GM23338 (cell line): ENCODE results near the gene MAP1LC3B. TPM values are rescaled to one million over a fixed set of nuclear protein-coding genes. Genes with fewer than 3 reads are reported as not detected.

Experiments
- ATAC-seq: fragments of 200-7000 bp; cut with Tn5 transposase; 3 replicates; pipeline ENCODE4 v1.9.1; 2020
- DNase-seq: peaks from one replicate; pipeline ENCODE4 v3.0.0-alpha.2; 2015; ENCODE audit warnings: low spot score
- H2AFZ ChIP-seq: fragments of 200-600 bp; sonication (generic); 2 replicates; pipeline ENCODE4 v1.8.0; 2016; ENCODE audit warnings: antibody characterized with exemption, mild to moderate bottlenecking, moderate library complexity
- H3F3A ChIP-seq: fragments of 200-600 bp; sonication (generic); replicated peaks from 2 replicates; pipeline ENCODE4 v1.8.0; 2017; ENCODE audit warnings: antibody characterized with exemption, mixed run types, low read depth
- H3K27ac ChIP-seq: fragments of 200-600 bp; sonication (generic); 2 replicates; pipeline ENCODE4 v1.6.1; 2016; ENCODE audit warnings: low read depth
- H3K27me3 ChIP-seq: fragments of 200-600 bp; sonication (generic); 2 replicates; pipeline ENCODE4 v1.8.0; 2016; ENCODE audit warnings: mild to moderate bottlenecking, mixed run types, moderate library complexity; ENCODE audit not compliant: insufficient read depth
- H3K36me3 ChIP-seq: fragments of 200-600 bp; sonication (generic); 2 replicates; pipeline ENCODE4 v1.8.0; 2016; ENCODE audit warnings: mild to moderate bottlenecking; ENCODE audit not compliant: insufficient read depth
- H3K4me1 ChIP-seq: fragments of 200-600 bp; sonication (generic); 2 replicates; pipeline ENCODE4 v1.8.0; 2016; ENCODE audit warnings: mild to moderate bottlenecking, moderate library complexity; ENCODE audit not compliant: insufficient read depth
- H3K4me2 ChIP-seq: fragments of 200-600 bp; sonication (generic); 2 replicates; pipeline ENCODE4 v1.7.1; 2017; ENCODE audit warnings: mixed run types
- H3K4me3 ChIP-seq: fragments of 200-600 bp; sonication (generic); 2 replicates; pipeline ENCODE4 v1.6.1; 2016; ENCODE audit warnings: mixed run types
- H3K79me2 ChIP-seq: fragments of 200-600 bp; sonication (generic); replicated peaks from 2 replicates; pipeline ENCODE4 v1.8.0; 2017; ENCODE audit warnings: mild to moderate bottlenecking; ENCODE audit not compliant: insufficient read depth
- H3K9me2 ChIP-seq: fragments of 200-600 bp; sonication (generic); 2 replicates; pipeline ENCODE4 v1.8.0; 2017; ENCODE audit not compliant: insufficient read depth
- H4K20me1 ChIP-seq: fragments of 200-600 bp; sonication (generic); replicated peaks from 2 replicates; pipeline ENCODE4 v1.8.0; 2017; ENCODE audit warnings: mild to moderate bottlenecking; ENCODE audit not compliant: insufficient read depth
- H3K27ac Mint-ChIP-seq: 2 replicates; pipeline ENCODE4 v1.8.0; 2020; ENCODE audit warnings: inconsistent platforms, mild to moderate bottlenecking, moderate library complexity, mixed read lengths
- H3K27me3 Mint-ChIP-seq: 3 replicates; pipeline ENCODE4 v1.8.0; 2022; ENCODE audit warnings: low read depth, mild to moderate bottlenecking, moderate library complexity, mixed read lengths, inconsistent platforms; ENCODE audit not compliant: insufficient read depth, poor library complexity
- H3K36me3 Mint-ChIP-seq: 3 replicates; pipeline ENCODE4 v1.8.0; 2021; ENCODE audit warnings: low read depth, mild to moderate bottlenecking, inconsistent platforms, moderate library complexity, mixed read lengths
- H3K4me1 Mint-ChIP-seq: 3 replicates; pipeline ENCODE4 v1.8.0; 2020; ENCODE audit warnings: mild to moderate bottlenecking, inconsistent platforms, mixed read lengths
- H3K4me3 Mint-ChIP-seq: 3 replicates; pipeline ENCODE4 v1.8.0; 2021; ENCODE audit warnings: moderate library complexity, mild to moderate bottlenecking, inconsistent platforms, mixed read lengths
- H3K9me3 Mint-ChIP-seq: 3 replicates; pipeline ENCODE4 v1.8.0; 2020; ENCODE audit warnings: moderate library complexity, mild to moderate bottlenecking, inconsistent platforms, mixed read lengths
- NANOG ChIP-seq: IDR thresholded peaks from 2 replicates; pipeline ENCODE4 v1.6.1; 2016; ENCODE audit warnings: antibody characterized with exemption, borderline replicate concordance
- POLR2AphosphoS5 ChIP-seq: IDR thresholded peaks from 2 replicates; pipeline ENCODE4 v1.6.1; 2016; ENCODE audit warnings: antibody characterized with exemption, low read depth
- ZNF331 ChIP-seq: fragments of 250-450 bp; sonication (Bioruptor Pico); IDR thresholded peaks from 2 replicates; pipeline ENCODE4 v1.5.0; 2020; ENCODE audit warnings: low read depth, mild to moderate bottlenecking, moderate library complexity
- polyA plus RNA-seq: library from polyadenylated mRNA; unstranded; fragments of >200 nt; fragmentation: Nextera tagmentation; extraction: Ambion mirVana; gene quantifications from 2 replicates; pipeline ENCODE4 v1.2.1, GENCODE V29; 2016
- total RNA-seq: library from RNA; depleted of rRNA; stranded (reverse); fragments of >200 nt; shearing (Covaris generic); gene quantifications from 2 replicates; pipeline ENCODE4 v1.2.3, GENCODE V29; 2014
- TF ChIP-seq, protein P1 (sequence below): IDR thresholded peaks from 2 replicates; pipeline ENCODE4 v1.6.1; 2016; ENCODE audit warnings: antibody characterized with exemption
- TF ChIP-seq, protein P2 (sequence below): IDR thresholded peaks from one replicate; pipeline ENCODE4 v1.6.1; 2018; ENCODE audit warnings: antibody characterized with exemption; ENCODE audit not compliant: unreplicated experiment
- TF ChIP-seq, protein P3 (sequence below), 2 experiments: fragments of 200-600 bp in 1 of 2; sonication (generic) in 1 of 2; conservative IDR thresholded peaks; 2 replicates each; pipeline versions ENCODE4 v1.5.1 to v1.6.1; 2016 to 2017; ENCODE audit warnings: antibody characterized with exemption in 2 of 2, low read depth in 2 of 2, mild to moderate bottlenecking in 2 of 2, moderate library complexity in 1 of 2
- TF ChIP-seq, protein P4 (sequence below): fragments of 250-450 bp; sonication (Bioruptor Pico); IDR thresholded peaks from 2 replicates; pipeline ENCODE4 v1.5.0; 2020; ENCODE audit warnings: mild to moderate bottlenecking, moderate library complexity

The MAP1LC3B gene
- total and polyA plus RNA-seq, 2 experiments from 2014 or later: 35.9 to 80.2 TPM

DNA sequence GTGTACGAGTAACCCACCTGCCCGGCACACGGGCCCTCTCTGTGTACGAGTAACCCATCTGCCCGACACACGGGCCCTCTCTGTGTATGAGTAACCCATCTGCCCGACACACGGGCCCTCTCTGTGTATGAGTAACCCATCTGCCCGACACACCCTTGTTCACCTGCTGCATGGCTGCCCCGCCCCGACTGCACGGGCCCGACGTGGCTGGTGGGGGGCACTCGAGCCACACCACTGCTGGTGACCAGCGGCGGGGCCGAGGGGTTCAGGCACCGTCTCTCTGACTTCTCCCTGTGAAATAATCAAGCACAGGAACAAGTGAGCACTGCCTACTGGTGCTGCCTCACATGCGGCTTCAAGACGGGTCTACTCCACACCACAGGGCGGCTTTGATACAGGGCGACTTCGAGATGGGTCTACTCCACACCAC, 22.1 kb downstream of the MAP1LC3B start:
- H3K36me3 ChIP-seq: no peaks in the 10 kb centered on the region
- no peak overlapping the region for H3K4me2 ChIP-seq
- no peaks in the 10 kb centered on the region for H3K79me2 ChIP-seq
- H3K36me3 Mint-ChIP-seq: peaks cover 57% of the 10 kb centered on the region
- TF ChIP-seq, protein P1, sequence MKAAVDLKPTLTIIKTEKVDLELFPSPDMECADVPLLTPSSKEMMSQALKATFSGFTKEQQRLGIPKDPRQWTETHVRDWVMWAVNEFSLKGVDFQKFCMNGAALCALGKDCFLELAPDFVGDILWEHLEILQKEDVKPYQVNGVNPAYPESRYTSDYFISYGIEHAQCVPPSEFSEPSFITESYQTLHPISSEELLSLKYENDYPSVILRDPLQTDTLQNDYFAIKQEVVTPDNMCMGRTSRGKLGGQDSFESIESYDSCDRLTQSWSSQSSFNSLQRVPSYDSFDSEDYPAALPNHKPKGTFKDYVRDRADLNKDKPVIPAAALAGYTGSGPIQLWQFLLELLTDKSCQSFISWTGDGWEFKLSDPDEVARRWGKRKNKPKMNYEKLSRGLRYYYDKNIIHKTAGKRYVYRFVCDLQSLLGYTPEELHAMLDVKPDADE: no peak
- TF ChIP-seq NANOG: no peak
- no peaks in the 10 kb centered on the region for H3F3A ChIP-seq
- no peaks in the 10 kb centered on the region for H3K4me1 ChIP-seq
- H3K4me3 Mint-ChIP-seq: no peak overlapping the region
- no peaks in the 10 kb centered on the region for H3K27me3 ChIP-seq
- ATAC-seq: no peak
- H3K27ac ChIP-seq: no peak overlapping the region
- no peak overlapping the region for H3K27ac Mint-ChIP-seq
- peaks cover 3% of the 10 kb centered on the region; the same call in 1 of the 2 replicates for H4K20me1 ChIP-seq
- no peak overlapping the region for H2AFZ ChIP-seq
- peaks cover 12% of the 10 kb centered on the region for H3K27me3 Mint-ChIP-seq
- H3K4me3 ChIP-seq: no peak overlapping the region
- no peaks in the 10 kb centered on the region for H3K9me3 Mint-ChIP-seq
- DNase-seq: no peak
- no peaks in the 10 kb centered on the region; the same call in 2 of the 3 replicates for H3K4me1 Mint-ChIP-seq
- no peaks in the 10 kb centered on the region for H3K9me2 ChIP-seq

DNA sequence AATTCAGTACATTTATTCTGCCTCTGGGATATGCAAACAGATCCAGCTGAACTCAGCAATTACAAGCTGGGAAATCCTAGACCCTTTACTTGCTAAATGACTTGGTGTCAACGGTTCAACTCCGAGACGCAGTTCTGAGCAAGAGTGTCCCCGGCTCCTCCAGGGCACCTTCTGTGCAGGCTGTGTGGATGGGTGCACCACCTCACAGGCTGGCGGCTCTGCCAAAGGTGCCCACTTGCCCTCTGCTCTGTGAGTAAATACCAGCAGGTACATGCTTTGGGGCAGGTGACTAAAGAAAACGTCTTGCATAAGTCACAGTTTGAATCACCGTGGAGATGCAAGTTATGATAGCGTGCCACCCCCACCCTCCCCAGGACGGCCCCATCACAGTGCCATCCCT, 23.3 kb downstream of the MAP1LC3B start:
- peaks cover 13% of the 10 kb centered on the region for H3K27me3 Mint-ChIP-seq
- Histone ChIP-seq H3K9me2 (no peaks in the 10 kb centered on the region), H4K20me1 (peaks cover 6% of the 10 kb centered on the region; the same call in 1 of the 2 replicates), H3K27ac (no peak overlapping the region), H3K79me2 (no peaks in the 10 kb centered on the region), H3K27me3 (no peaks in the 10 kb centered on the region), H3F3A (no peaks in the 10 kb centered on the region), H3K4me3 (no peak overlapping the region), H3K4me2 (no peak overlapping the region), H2AFZ (no peak overlapping the region), H3K36me3 (no peaks in the 10 kb centered on the region), H3K4me1 (no peaks in the 10 kb centered on the region)
- DNase-seq (no peak), ATAC-seq (no peak)
- no peaks in the 10 kb centered on the region; the same call in 2 of the 3 replicates for H3K4me1 Mint-ChIP-seq
- no peaks in the 10 kb centered on the region for H3K9me3 Mint-ChIP-seq
- H3K4me3 Mint-ChIP-seq: no peak overlapping the region
- H3K36me3 Mint-ChIP-seq: peaks cover 58% of the 10 kb centered on the region
- no peak overlapping the region for H3K27ac Mint-ChIP-seq
- TF ChIP-seq ZNF331 (no peak), POLR2AphosphoS5 (no peak), NANOG (no peak)
- TF ChIP-seq, protein P2, sequence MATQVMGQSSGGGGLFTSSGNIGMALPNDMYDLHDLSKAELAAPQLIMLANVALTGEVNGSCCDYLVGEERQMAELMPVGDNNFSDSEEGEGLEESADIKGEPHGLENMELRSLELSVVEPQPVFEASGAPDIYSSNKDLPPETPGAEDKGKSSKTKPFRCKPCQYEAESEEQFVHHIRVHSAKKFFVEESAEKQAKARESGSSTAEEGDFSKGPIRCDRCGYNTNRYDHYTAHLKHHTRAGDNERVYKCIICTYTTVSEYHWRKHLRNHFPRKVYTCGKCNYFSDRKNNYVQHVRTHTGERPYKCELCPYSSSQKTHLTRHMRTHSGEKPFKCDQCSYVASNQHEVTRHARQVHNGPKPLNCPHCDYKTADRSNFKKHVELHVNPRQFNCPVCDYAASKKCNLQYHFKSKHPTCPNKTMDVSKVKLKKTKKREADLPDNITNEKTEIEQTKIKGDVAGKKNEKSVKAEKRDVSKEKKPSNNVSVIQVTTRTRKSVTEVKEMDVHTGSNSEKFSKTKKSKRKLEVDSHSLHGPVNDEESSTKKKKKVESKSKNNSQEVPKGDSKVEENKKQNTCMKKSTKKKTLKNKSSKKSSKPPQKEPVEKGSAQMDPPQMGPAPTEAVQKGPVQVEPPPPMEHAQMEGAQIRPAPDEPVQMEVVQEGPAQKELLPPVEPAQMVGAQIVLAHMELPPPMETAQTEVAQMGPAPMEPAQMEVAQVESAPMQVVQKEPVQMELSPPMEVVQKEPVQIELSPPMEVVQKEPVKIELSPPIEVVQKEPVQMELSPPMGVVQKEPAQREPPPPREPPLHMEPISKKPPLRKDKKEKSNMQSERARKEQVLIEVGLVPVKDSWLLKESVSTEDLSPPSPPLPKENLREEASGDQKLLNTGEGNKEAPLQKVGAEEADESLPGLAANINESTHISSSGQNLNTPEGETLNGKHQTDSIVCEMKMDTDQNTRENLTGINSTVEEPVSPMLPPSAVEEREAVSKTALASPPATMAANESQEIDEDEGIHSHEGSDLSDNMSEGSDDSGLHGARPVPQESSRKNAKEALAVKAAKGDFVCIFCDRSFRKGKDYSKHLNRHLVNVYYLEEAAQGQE: no peak
- TF ChIP-seq, protein P1: no peak
- TF ChIP-seq, protein P3, sequence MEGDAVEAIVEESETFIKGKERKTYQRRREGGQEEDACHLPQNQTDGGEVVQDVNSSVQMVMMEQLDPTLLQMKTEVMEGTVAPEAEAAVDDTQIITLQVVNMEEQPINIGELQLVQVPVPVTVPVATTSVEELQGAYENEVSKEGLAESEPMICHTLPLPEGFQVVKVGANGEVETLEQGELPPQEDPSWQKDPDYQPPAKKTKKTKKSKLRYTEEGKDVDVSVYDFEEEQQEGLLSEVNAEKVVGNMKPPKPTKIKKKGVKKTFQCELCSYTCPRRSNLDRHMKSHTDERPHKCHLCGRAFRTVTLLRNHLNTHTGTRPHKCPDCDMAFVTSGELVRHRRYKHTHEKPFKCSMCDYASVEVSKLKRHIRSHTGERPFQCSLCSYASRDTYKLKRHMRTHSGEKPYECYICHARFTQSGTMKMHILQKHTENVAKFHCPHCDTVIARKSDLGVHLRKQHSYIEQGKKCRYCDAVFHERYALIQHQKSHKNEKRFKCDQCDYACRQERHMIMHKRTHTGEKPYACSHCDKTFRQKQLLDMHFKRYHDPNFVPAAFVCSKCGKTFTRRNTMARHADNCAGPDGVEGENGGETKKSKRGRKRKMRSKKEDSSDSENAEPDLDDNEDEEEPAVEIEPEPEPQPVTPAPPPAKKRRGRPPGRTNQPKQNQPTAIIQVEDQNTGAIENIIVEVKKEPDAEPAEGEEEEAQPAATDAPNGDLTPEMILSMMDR (conservative IDR thresholded peaks at IDR 0.05; ENCODE audit: low read depth in 2 of 2): no peak
- TF ChIP-seq, protein P4, sequence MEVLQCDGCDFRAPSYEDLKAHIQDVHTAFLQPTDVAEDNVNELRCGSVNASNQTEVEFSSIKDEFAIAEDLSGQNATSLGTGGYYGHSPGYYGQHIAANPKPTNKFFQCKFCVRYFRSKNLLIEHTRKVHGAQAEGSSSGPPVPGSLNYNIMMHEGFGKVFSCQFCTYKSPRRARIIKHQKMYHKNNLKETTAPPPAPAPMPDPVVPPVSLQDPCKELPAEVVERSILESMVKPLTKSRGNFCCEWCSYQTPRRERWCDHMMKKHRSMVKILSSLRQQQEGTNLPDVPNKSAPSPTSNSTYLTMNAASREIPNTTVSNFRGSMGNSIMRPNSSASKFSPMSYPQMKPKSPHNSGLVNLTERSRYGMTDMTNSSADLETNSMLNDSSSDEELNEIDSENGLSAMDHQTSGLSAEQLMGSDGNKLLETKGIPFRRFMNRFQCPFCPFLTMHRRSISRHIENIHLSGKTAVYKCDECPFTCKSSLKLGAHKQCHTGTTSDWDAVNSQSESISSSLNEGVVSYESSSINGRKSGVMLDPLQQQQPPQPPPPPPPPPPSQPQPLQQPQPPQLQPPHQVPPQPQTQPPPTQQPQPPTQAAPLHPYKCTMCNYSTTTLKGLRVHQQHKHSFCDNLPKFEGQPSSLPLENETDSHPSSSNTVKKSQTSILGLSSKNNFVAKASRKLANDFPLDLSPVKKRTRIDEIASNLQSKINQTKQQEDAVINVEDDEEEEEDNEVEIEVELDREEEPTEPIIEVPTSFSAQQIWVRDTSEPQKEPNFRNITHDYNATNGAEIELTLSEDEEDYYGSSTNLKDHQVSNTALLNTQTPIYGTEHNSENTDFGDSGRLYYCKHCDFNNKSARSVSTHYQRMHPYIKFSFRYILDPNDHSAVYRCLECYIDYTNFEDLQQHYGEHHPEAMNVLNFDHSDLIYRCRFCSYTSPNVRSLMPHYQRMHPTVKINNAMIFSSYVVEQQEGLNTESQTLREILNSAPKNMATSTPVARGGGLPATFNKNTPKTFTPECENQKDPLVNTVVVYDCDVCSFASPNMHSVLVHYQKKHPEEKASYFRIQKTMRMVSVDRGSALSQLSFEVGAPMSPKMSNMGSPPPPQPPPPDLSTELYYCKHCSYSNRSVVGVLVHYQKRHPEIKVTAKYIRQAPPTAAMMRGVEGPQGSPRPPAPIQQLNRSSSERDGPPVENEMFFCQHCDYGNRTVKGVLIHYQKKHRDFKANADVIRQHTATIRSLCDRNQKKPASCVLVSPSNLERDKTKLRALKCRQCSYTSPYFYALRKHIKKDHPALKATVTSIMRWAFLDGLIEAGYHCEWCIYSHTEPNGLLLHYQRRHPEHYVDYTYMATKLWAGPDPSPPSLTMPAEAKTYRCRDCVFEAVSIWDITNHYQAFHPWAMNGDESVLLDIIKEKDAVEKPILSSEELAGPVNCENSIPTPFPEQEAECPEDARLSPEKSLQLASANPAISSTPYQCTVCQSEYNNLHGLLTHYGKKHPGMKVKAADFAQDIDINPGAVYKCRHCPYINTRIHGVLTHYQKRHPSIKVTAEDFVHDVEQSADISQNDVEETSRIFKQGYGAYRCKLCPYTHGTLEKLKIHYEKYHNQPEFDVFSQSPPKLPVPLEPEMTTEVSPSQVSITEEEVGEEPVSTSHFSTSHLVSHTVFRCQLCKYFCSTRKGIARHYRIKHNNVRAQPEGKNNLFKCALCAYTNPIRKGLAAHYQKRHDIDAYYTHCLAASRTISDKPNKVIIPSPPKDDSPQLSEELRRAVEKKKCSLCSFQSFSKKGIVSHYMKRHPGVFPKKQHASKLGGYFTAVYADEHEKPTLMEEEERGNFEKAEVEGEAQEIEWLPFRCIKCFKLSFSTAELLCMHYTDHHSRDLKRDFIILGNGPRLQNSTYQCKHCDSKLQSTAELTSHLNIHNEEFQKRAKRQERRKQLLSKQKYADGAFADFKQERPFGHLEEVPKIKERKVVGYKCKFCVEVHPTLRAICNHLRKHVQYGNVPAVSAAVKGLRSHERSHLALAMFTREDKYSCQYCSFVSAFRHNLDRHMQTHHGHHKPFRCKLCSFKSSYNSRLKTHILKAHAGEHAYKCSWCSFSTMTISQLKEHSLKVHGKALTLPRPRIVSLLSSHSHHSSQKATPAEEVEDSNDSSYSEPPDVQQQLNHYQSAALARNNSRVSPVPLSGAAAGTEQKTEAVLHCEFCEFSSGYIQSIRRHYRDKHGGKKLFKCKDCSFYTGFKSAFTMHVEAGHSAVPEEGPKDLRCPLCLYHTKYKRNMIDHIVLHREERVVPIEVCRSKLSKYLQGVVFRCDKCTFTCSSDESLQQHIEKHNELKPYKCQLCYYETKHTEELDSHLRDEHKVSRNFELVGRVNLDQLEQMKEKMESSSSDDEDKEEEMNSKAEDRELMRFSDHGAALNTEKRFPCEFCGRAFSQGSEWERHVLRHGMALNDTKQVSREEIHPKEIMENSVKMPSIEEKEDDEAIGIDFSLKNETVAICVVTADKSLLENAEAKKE (CRISPR knock-in tag): no peak
